ENCODE data around the gene LSM14A.

The LSM14A gene

GRCh38 chr19:34217952-34218817, 45.9 kb downstream of the LSM14A start:
- peak overlapping the region; percentile 88 for H3K27ac ChIP-seq (ENCODE audit: extremely low read depth, low read depth, low read length)
- H3K36me3 ChIP-seq (ENCODE audit: control insufficient read depth in 2 of 2, insufficient read depth in 1 of 2, low read length in 2 of 2), result peaks cover 61 to 83% of the 10 kb centered on the region in 2 experiments
- H3K4me3 ChIP-seq (ENCODE audit: low read depth, low read length), result no peak overlapping the region
- H3K9me3 ChIP-seq (ENCODE audit: control insufficient read depth, insufficient read depth, low read depth, low read length), result no peaks in the 10 kb centered on the region
- POLR2A ChIA-PET, result interaction anchor here (0.6 to 1.5 kb wide), 6 partner anchors 17 to 1833 kb away, joined by 3 to 12 read pairs (median 6); partner anchors contain the start of gene LSM14A
- CTCF ChIA-PET, result interaction anchor here (0.6 to 6.8 kb wide), 20 partner anchors 9 to 810 kb away, joined by 3 to 64 read pairs (median 4); partner anchors contain the start of gene LSM14A
- peaks cover 33% of the 10 kb centered on the region for H3K4me1 ChIP-seq (ENCODE audit: control insufficient read depth, insufficient read depth, low read length)
- TF ChIP-seq OSR2 (tag by site-specific recombination; IDR thresholded peaks at IDR 0.05) (peak; percentile 100), ZBTB7A (tag by site-specific recombination; IDR thresholded peaks at IDR 0.05; ENCODE audit: low read depth) (no peak), KLF9 (tag by site-specific recombination; IDR thresholded peaks at IDR 0.05; ENCODE audit: low read depth) (peak; percentile 18; the same call in 1 of the 2 replicates), SALL2 (tag by site-specific recombination; IDR thresholded peaks at IDR 0.05; ENCODE audit: borderline replicate concordance) (no peak), ZNF354C (tag by site-specific recombination; IDR thresholded peaks at IDR 0.05; ENCODE audit: borderline replicate concordance, low read depth) (no peak), ZNF423 (tag by site-specific recombination; IDR thresholded peaks at IDR 0.05) (peak; percentile 48; the same call in 1 of the 2 replicates), EGR2 (tag by site-specific recombination; IDR thresholded peaks at IDR 0.05; ENCODE audit: low read depth) (peak; percentile 57), ZNF214 (tag by site-specific recombination; IDR thresholded peaks at IDR 0.05; ENCODE audit: borderline replicate concordance) (no peak), CTCF (tag by site-specific recombination; IDR thresholded peaks at IDR 0.05) (peak; percentile 35; the same call in 1 of the 2 replicates), ZNF623 (tag by site-specific recombination; IDR thresholded peaks at IDR 0.05) (peak; percentile 43), ZNF37A (tag by site-specific recombination; IDR thresholded peaks at IDR 0.05) (no peak; the same call in 1 of the 2 replicates), ZNF324 (tag by site-specific recombination; IDR thresholded peaks at IDR 0.05) (peak; percentile 94), ZNF785 (tag by site-specific recombination; IDR thresholded peaks at IDR 0.05) (no peak; the same call in 1 of the 2 replicates), ZNF560 (tag by site-specific recombination; IDR thresholded peaks at IDR 0.05; ENCODE audit: borderline replicate concordance) (no peak), WT1 (tag by site-specific recombination; IDR thresholded peaks at IDR 0.05) (peak; percentile 97), REST (tag by site-specific recombination; IDR thresholded peaks at IDR 0.05) (no peak), ZNF747 (tag by site-specific recombination; IDR thresholded peaks at IDR 0.05) (no peak), MYNN (tag by site-specific recombination; IDR thresholded peaks at IDR 0.05; ENCODE audit: borderline replicate concordance) (peak; percentile 31; the same call in 1 of the 2 replicates), KLF16 (tag by site-specific recombination; IDR thresholded peaks at IDR 0.05) (peak; percentile 55; the same call in 1 of the 2 replicates), ZFP69B (tag by site-specific recombination; IDR thresholded peaks at IDR 0.05) (peak; percentile 83), ZNF626 (tag by site-specific recombination; IDR thresholded peaks at IDR 0.05) (no peak; the same call in none of the 2 replicates), ZNF791 (tag by site-specific recombination; IDR thresholded peaks at IDR 0.05) (no peak), ZSCAN23 (tag by site-specific recombination; IDR thresholded peaks at IDR 0.05) (peak; percentile 94), PRDM2 (tag by site-specific recombination; IDR thresholded peaks at IDR 0.05; ENCODE audit: borderline replicate concordance) (no peak), BCL11B (tag by site-specific recombination; IDR thresholded peaks at IDR 0.05; ENCODE audit: low read depth) (peak; percentile 99)
